K562 (cell line): ENCODE data around the gene FSD1L. TPM values are rescaled to one million over a fixed set of nuclear protein-coding genes. Genes with fewer than 3 reads are reported as not detected.

ENCODE experiments used
- ATAC-seq: fragments of 200-7000 bp; cut with Tn5 transposase; 3 replicates; pipeline ENCODE4 v1.9.1; 2020; ENCODE audit warnings: moderate library complexity
- BruUV-seq: library from RNA; stranded (reverse); fragments of 400-500 nt; replicated peaks from 2 replicates; lab custom pipeline; 2021; lab: Mats Ljungman, UMichigan
- CTCF ChIA-PET: fragments of 300-600 bp; formaldehyde crosslinking; extraction: SDS; loops from one replicate; lab custom pipeline; 2021; ENCODE audit warnings: low intra/inter-chr PET ratio; lab: Yijun Ruan, JAX
- POLR2A ChIA-PET: fragments of 300-600, 350-650 bp; sonication (Branson Sonifier 250); formaldehyde crosslinking; extraction: SDS; loops from one replicate; lab custom pipeline; 2021; ENCODE audit warnings: antibody characterized with exemption, inconsistent platforms; lab: Yijun Ruan, JAX
- DNase-seq, 4 experiments: peaks; one replicate each; pipeline versions ENCODE4 v3.0.0 to v3.0.0-alpha.2; 2011 to 2018; ENCODE audit warnings: low spot score in 3 of 4, mixed read lengths in 3 of 4; ENCODE audit errors: extremely low read depth in 1 of 4
- FAIRE-seq: peaks from 2 replicates; lab custom pipeline; 2011; peaks lifted over from hg19 to GRCh38; lab: Jason Lieb, UNC
- H2AFZ ChIP-seq: 2 replicates; pipeline ENCODE4 v1.6.0; 2011; ENCODE audit warnings: low read depth, low read length, control low read depth, inconsistent platforms
- H3K27ac ChIP-seq: fragments of 200-600 bp; 3 replicates; pipeline ENCODE4 v1.8.0; 2011; ENCODE audit warnings: low read depth, mild to moderate bottlenecking, control low read depth, inconsistent platforms, low read length, moderate library complexity, mixed read lengths; ENCODE audit errors: extremely low read depth
- H3K27me3 ChIP-seq, 2 experiments: fragments of 300-600 bp in 1 of 2; 2 replicates in 1 of 2; 3 replicates in 1 of 2; pipeline versions ENCODE4 v1.6.0 to v1.8.0; 2011; ENCODE audit warnings: inconsistent platforms in 2 of 2, low read length in 2 of 2, mild to moderate bottlenecking in 1 of 2, mixed read lengths in 1 of 2, moderate library complexity in 1 of 2; ENCODE audit not compliant: control insufficient read depth in 2 of 2, insufficient read depth in 2 of 2
- H3K36me3 ChIP-seq: fragments of 300-600 bp; 3 replicates; pipeline ENCODE4 v1.8.0; 2011; ENCODE audit warnings: mild to moderate bottlenecking, low read length, inconsistent platforms; ENCODE audit not compliant: control insufficient read depth, insufficient read depth
- H3K4me1 ChIP-seq, 2 experiments: fragments of 200-600 bp in 1 of 2; replicated peaks in 1 of 2; 2 replicates in 1 of 2; 3 replicates in 1 of 2; pipeline versions ENCODE4 v1.5.1 to v1.8.0; 2011; ENCODE audit warnings: inconsistent platforms in 2 of 2, low read length in 2 of 2, mild to moderate bottlenecking in 1 of 2, mixed read lengths in 1 of 2, moderate library complexity in 1 of 2; ENCODE audit not compliant: control insufficient read depth in 2 of 2, insufficient read depth in 2 of 2
- H3K4me2 ChIP-seq: 2 replicates; pipeline ENCODE4 v1.6.1; 2011; ENCODE audit warnings: low read length, control low read depth, inconsistent platforms, mixed read lengths; ENCODE audit not compliant: insufficient read depth
- H3K4me3 ChIP-seq: fragments of 200-600 bp; sonication (generic), shearing (Covaris generic); 2 replicates; pipeline ENCODE4 v1.5.1; 2016; ENCODE audit warnings: control low read depth, inconsistent platforms
- H3K79me2 ChIP-seq: fragments of 200-600 bp; 3 replicates; pipeline ENCODE4 v1.8.0; 2011; ENCODE audit warnings: low read length, inconsistent platforms; ENCODE audit not compliant: control insufficient read depth, insufficient read depth
- H3K9ac ChIP-seq, 2 experiments: 2 replicates each; pipeline versions ENCODE4 v1.6.0 to v1.6.1; 2011; ENCODE audit warnings: low read depth in 2 of 2, low read length in 2 of 2, control low read depth in 1 of 2, inconsistent platforms in 1 of 2, mild to moderate bottlenecking in 1 of 2, mixed read lengths in 1 of 2; ENCODE audit not compliant: insufficient read depth in 1 of 2
- H3K9me1 ChIP-seq: one replicate; pipeline ENCODE4 v1.6.0; 2011; ENCODE audit warnings: inconsistent platforms, mild to moderate bottlenecking, low read length, moderate library complexity; ENCODE audit not compliant: control insufficient read depth, insufficient read depth
- H3K9me3 ChIP-seq: replicated peaks from 2 replicates; pipeline ENCODE4 v1.5.1; 2011; ENCODE audit warnings: low read depth, low read length, inconsistent platforms; ENCODE audit not compliant: control insufficient read depth, insufficient read depth
- H4K20me1 ChIP-seq: replicated peaks from 2 replicates; pipeline ENCODE4 v1.6.1; 2011; ENCODE audit warnings: low read length, inconsistent platforms, mixed read lengths; ENCODE audit not compliant: control insufficient read depth, insufficient read depth
- ASH1L ChIP-seq: fragments of 450-650 bp; IDR thresholded peaks from 2 replicates; pipeline ENCODE4 v1.6.1; 2018; ENCODE audit warnings: borderline replicate concordance, mild to moderate bottlenecking, low read depth; ENCODE audit not compliant: partially characterized antibody
- DMBX1 ChIP-seq: fragments of 250-450 bp; sonication (Bioruptor Pico); IDR thresholded peaks from 2 replicates; pipeline ENCODE4 v1.8.0; 2022; ENCODE audit warnings: inconsistent platforms, mild to moderate bottlenecking, moderate library complexity, borderline replicate concordance
- DPF2 ChIP-seq: fragments of 450-650 bp; IDR thresholded peaks from 2 replicates; pipeline ENCODE4 v1.6.1; 2016
- IRF1 ChIP-seq: sonication (generic); formaldehyde crosslinking; IDR thresholded peaks from 2 replicates; pipeline ENCODE4 v1.8.0; 2022; ENCODE audit warnings: missing genetic modification reagents, mild to moderate bottlenecking, borderline replicate concordance
- JUN ChIP-seq, 2 experiments: sonication (generic) in 1 of 2; formaldehyde crosslinking in 1 of 2; IDR thresholded peaks; 2 replicates each; pipeline versions ENCODE4 v1.6.1 to v1.8.0; 2012 to 2022; ENCODE audit warnings: borderline replicate concordance in 2 of 2, mild to moderate bottlenecking in 2 of 2, improper control_type of control experiment in 1 of 2, low read depth in 1 of 2, low read length in 1 of 2, missing genetic modification reagents in 1 of 2
- MCM5 ChIP-seq: fragments of 450-650 bp; IDR thresholded peaks from 2 replicates; pipeline ENCODE4 v1.6.1; 2016; ENCODE audit warnings: low read depth
- PHTF2 ChIP-seq: fragments of 250-450 bp; sonication (Bioruptor Pico); IDR thresholded peaks from 2 replicates; pipeline ENCODE4 v1.5.0; 2021; ENCODE audit warnings: mild to moderate bottlenecking
- PTRF ChIP-seq: fragments of 450-650 bp; IDR thresholded peaks from 2 replicates; pipeline ENCODE4 v1.6.1; 2016; ENCODE audit warnings: mild to moderate bottlenecking, missing genetic modification characterization, missing compliant biosample characterization
- RBM15 ChIP-seq: fragments of 200-400 bp; formaldehyde crosslinking; IDR thresholded peaks from 2 replicates; pipeline ENCODE4 v1.6.1; 2018; ENCODE audit warnings: mild to moderate bottlenecking, low read length, moderate library complexity; ENCODE audit not compliant: insufficient read depth
- TEAD4 ChIP-seq, 2 experiments: sonication (generic) in 1 of 2; formaldehyde crosslinking in 1 of 2; IDR thresholded peaks; 2 replicates each; pipeline versions ENCODE4 v1.6.1 to v1.8.0; 2012 to 2022; ENCODE audit warnings: borderline replicate concordance in 1 of 2, inconsistent platforms in 1 of 2, low read length in 1 of 2, mild to moderate bottlenecking in 1 of 2, missing genetic modification reagents in 1 of 2
- ZBTB17 ChIP-seq: fragments of 450-650 bp; formaldehyde crosslinking; IDR thresholded peaks from 2 replicates; pipeline ENCODE4 v1.4.0; 2020; ENCODE audit warnings: mild to moderate bottlenecking
- ZC3H8 ChIP-seq: fragments of 450-650 bp; IDR thresholded peaks from 2 replicates; pipeline ENCODE4 v1.6.1; 2017
- ZNF316 ChIP-seq: fragments of 450-650 bp; IDR thresholded peaks from 2 replicates; pipeline ENCODE4 v1.6.1; 2016
- ZSCAN29 ChIP-seq: fragments of 450-650 bp; IDR thresholded peaks from 2 replicates; pipeline ENCODE4 v1.6.1; 2017
- WGBS: fragments of 100-300 bp; shearing (Covaris generic); methylation state at CpG from one replicate; pipeline ENCODE4 v1.1.6; 2016; ENCODE audit warnings: low coverage, mixed read lengths; ENCODE audit not compliant: insufficient coverage; ENCODE audit errors: missing lambda C conversion rate; 5-methylcytosine and 5-hydroxymethylcytosine counted together
- in situ Hi-C: fragments of 300-500 bp; cut with MboI; formaldehyde crosslinking; loops from 4 replicates; pipeline ENCODE4 v1.15.0; 2018; ENCODE audit warnings: inconsistent platforms, mixed read lengths
- intact Hi-C: fragments of 100-400 bp; cut with micrococcal nuclease; formaldehyde crosslinking; loops from 2 replicates; pipeline ENCODE4 v1.14.2; 2022
- polyA plus RNA-seq, 8 experiments: library from polyadenylated mRNA; depleted of rRNA in 4 of 8; stranded (reverse) in 5 of 8; unstranded in 3 of 8; fragments of >200 nt; fragmentation: Nextera tagmentation in 2 of 8; fragmentation: Illumina TruSeq in 1 of 8; extraction: Ambion mirVana in 2 of 8; extraction: Trizol in 1 of 8; gene quantifications; 2 replicates each; pipeline versions ENCODE4 v1.2.1 to v1.2.3, GENCODE V29; 2011 to 2014; ENCODE audit warnings: inconsistent platforms in 1 of 8, missing spikeins in 1 of 8
- total RNA-seq, 7 experiments: library from RNA; depleted of rRNA in 6 of 7; stranded (reverse); fragments of >200 nt in 6 of 7; fragmentation: Illumina TruSeq in 2 of 7; extraction: Trizol in 2 of 7; gene quantifications; 2 replicates each; pipeline versions ENCODE4 v1.2.1 to v1.2.3, GENCODE V29; 2011 to 2021; ENCODE audit warnings: low replicate concordance in 1 of 7
- TF ChIP-seq, protein P1 (sequence below): fragments of 450-650 bp; IDR thresholded peaks from 2 replicates; pipeline ENCODE4 v1.6.1; 2017; ENCODE audit warnings: antibody characterized with exemption, mild to moderate bottlenecking

The FSD1L gene
- total and polyA plus RNA-seq, 9 of the 15 experiments (the other 6 are each of a cell fraction or from before 2014, with no cell fraction given), result 0.95 to 4.2 (median 2.1) TPM

DNA sequence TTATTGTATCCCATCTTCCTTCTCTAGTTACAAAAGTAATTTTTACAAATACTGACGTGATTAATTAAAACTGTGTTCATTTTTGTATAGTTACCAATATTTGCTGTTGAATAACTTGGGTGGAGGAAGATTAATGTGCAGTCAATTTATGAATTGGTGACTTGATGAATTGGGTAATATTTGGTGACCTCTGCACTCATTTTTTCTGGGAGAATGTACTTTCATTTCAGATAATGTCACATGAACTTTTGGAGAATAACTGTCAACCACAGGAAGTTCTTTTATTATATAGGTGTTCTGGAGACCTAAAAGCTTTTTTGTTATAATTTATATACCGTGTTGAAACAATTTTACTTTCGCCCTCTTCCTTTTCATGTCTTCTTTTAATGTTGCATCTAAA lies 83.7 kb downstream of the FSD1L start (continued):
- TF ChIP-seq, protein P1, sequence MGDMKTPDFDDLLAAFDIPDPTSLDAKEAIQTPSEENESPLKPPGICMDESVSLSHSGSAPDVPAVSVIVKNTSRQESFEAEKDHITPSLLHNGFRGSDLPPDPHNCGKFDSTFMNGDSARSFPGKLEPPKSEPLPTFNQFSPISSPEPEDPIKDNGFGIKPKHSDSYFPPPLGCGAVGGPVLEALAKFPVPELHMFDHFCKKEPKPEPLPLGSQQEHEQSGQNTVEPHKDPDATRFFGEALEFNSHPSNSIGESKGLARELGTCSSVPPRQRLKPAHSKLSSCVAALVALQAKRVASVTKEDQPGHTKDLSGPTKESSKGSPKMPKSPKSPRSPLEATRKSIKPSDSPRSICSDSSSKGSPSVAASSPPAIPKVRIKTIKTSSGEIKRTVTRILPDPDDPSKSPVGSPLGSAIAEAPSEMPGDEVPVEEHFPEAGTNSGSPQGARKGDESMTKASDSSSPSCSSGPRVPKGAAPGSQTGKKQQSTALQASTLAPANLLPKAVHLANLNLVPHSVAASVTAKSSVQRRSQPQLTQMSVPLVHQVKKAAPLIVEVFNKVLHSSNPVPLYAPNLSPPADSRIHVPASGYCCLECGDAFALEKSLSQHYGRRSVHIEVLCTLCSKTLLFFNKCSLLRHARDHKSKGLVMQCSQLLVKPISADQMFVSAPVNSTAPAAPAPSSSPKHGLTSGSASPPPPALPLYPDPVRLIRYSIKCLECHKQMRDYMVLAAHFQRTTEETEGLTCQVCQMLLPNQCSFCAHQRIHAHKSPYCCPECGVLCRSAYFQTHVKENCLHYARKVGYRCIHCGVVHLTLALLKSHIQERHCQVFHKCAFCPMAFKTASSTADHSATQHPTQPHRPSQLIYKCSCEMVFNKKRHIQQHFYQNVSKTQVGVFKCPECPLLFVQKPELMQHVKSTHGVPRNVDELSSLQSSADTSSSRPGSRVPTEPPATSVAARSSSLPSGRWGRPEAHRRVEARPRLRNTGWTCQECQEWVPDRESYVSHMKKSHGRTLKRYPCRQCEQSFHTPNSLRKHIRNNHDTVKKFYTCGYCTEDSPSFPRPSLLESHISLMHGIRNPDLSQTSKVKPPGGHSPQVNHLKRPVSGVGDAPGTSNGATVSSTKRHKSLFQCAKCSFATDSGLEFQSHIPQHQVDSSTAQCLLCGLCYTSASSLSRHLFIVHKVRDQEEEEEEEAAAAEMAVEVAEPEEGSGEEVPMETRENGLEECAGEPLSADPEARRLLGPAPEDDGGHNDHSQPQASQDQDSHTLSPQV, result no peak

DNA sequence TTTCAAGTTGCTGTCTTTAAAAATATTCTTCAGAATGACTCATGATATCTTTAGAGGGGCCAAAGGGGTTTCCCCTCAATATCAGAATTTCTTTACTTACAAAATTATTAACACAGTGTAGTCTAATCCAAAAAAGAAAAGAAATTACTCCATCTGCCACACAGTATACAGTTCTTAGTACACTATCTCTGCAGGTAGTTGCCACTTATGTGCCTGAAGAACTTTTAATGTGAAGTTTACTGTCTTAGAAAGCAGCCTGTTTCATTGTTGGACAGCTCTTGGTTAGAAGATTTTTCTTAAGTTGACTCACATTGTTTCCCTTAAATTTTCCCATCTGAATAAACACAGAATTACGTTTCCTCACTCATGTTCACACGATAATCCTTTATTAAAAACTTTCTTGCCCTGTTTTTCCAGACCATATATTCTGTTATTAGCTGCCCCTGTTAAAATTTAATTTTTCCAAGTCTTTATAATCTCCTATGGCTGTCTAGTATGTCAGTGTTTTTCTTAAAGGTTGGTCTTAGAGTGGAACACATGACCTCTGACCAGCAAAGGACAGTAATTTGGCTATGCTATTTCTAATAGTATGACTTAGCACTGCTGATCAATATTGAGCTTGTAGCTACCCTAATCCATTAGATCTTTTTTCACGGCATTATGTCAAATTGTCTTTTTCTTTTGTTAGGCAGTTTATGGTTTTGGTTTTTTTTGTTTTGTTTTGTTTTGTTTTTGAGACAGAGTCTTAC lies 88.3 kb downstream of the FSD1L start:
- CTCF ChIA-PET, result no interaction called here
- DNase-seq (no peak), ATAC-seq (no peak), FAIRE-seq (no peak)
- H3K9me1 ChIP-seq, result no peaks in the 10 kb centered on the region
- POLR2A ChIA-PET, result no interaction called here
- H3K9ac ChIP-seq, result no peak overlapping the region
- intact Hi-C loops (loop anchor here (5.0 kb wide), 1 partner anchor 109 kb away; no protein-coding TSS in a partner anchor), in situ Hi-C loops (no loop called here)
- H3K36me3 ChIP-seq, result peaks cover 7% of the 10 kb centered on the region; the same call in 1 of the 3 replicates
- H3K27me3 ChIP-seq, result no peaks in the 10 kb centered on the region
- H3K79me2 ChIP-seq, result no peaks in the 10 kb centered on the region
- BruUV-seq, result no TSS peak
- TF ChIP-seq ZC3H8 (no peak), ZBTB17 (CRISPR knock-in tag) (no peak), TEAD4 (IDR thresholded peaks at IDR 0.05; ENCODE audit: low read length) (no peak), TEAD4 (CRISPR knock-in tag; IDR thresholded peaks at IDR 0.05; ENCODE audit: borderline replicate concordance) (no peak), PTRF (tag) (no peak), PHTF2 (CRISPR knock-in tag) (no peak), DMBX1 (CRISPR knock-in tag) (no peak), RBM15 (no peak), ASH1L (no peak), IRF1 (CRISPR knock-in tag) (no peak), MCM5 (no peak), JUN (IDR thresholded peaks at IDR 0.05; ENCODE audit: borderline replicate concordance, low read depth, low read length) (no peak), JUN (CRISPR knock-in tag; IDR thresholded peaks at IDR 0.05; ENCODE audit: borderline replicate concordance) (no peak), ZNF316 (no peak), ZSCAN29 (no peak), DPF2 (no peak)
- no peak overlapping the region for H3K4me3 ChIP-seq
- no peak overlapping the region for H3K27ac ChIP-seq
- H3K9me3 ChIP-seq, result no peaks in the 10 kb centered on the region
- H3K4me2 ChIP-seq, result no peak overlapping the region
- H3K4me1 ChIP-seq, result no peaks in the 10 kb centered on the region
- WGBS, result 65% methylated on average over 3 of the region's 3 CpGs
- no peak overlapping the region for H2AFZ ChIP-seq
- no peaks in the 10 kb centered on the region for H4K20me1 ChIP-seq
